SK-N-MC (cell line): ENCODE measurements around the gene SRRM1.
"Not testable (repeated sequence)": the region's sequence is repeated elsewhere in the genome, so short reads cannot be mapped to it uniquely, and the experiment has no call there.

ENCODE experiments used
- DNase-seq: peaks from one replicate; pipeline ENCODE4 v3.0.0-alpha.2; 2011; ENCODE audit warnings: low read depth, low spot score
- H3K27ac ChIP-seq: fragments of 200-600 bp; sonication (generic); 2 replicates; pipeline ENCODE4 v1.5.1; 2016; ENCODE audit warnings: mixed run types
- H3K36me3 ChIP-seq: fragments of 200-600 bp; sonication (generic); 2 replicates; pipeline ENCODE4 v1.6.1; 2017; ENCODE audit warnings: antibody characterized with exemption, low read length, mixed read lengths; ENCODE audit not compliant: insufficient read depth
- H3K4me3 ChIP-seq: fragments of 200-600 bp; sonication (generic); 2 replicates; pipeline ENCODE4 v1.5.1; 2016
- H3K9ac ChIP-seq: fragments of 200-600 bp; sonication (generic); 2 replicates; pipeline ENCODE4 v1.8.0; 2017; ENCODE audit warnings: mixed run types, mixed read lengths; ENCODE audit not compliant: insufficient read length
- H3K9me3 ChIP-seq: fragments of 200-600 bp; sonication (generic); 2 replicates; pipeline ENCODE4 v1.6.1; 2017; ENCODE audit warnings: low read depth, mild to moderate bottlenecking, antibody characterized with exemption, low read length, moderate library complexity, mixed read lengths
- EZH2 ChIP-seq: fragments of 200-600 bp; sonication (generic); IDR thresholded peaks from one replicate; pipeline ENCODE4 v1.6.1; 2017; ENCODE audit warnings: antibody characterized with exemption
- FOXP2 ChIP-seq: optimal IDR thresholded peaks from 2 replicates; pipeline ENCODE3; 2011; ENCODE audit warnings: mild to moderate bottlenecking, moderate library complexity; ENCODE audit not compliant: insufficient read depth; ENCODE audit errors: extremely low read length, control extremely low read depth
- POLR2AphosphoS5 ChIP-seq: IDR thresholded peaks from 2 replicates; pipeline ENCODE4 v1.6.1; 2012; ENCODE audit warnings: mild to moderate bottlenecking, low read depth, low read length, borderline replicate concordance

The SRRM1 gene

GRCh38 chr1:24673341-24673740 lies 30.2 kb downstream of the SRRM1 start:
- Histone ChIP-seq H3K9me3 (no peaks in the 10 kb centered on the region), H3K9ac (no peak overlapping the region), H3K4me3 (no peak overlapping the region), H3K36me3 (peaks cover 92% of the 10 kb centered on the region), H3K27ac (peak overlapping the region; percentile 67; the same call in 1 of the 2 replicates)
- TF ChIP-seq POLR2AphosphoS5 (no peak), EZH2 (no peak), FOXP2 (no peak)
- DNase-seq, result no peak

- not testable (repeated sequence) for H3K9ac ChIP-seq, H3K27ac ChIP-seq, H3K4me3 ChIP-seq, DNase-seq, H3K9me3 ChIP-seq
- peaks cover 45% of the 10 kb centered on the region for H3K36me3 ChIP-seq
These were observed 35.3 kb downstream of the SRRM1 start for GRCh38 chr1:24678421-24678820.

DNA sequence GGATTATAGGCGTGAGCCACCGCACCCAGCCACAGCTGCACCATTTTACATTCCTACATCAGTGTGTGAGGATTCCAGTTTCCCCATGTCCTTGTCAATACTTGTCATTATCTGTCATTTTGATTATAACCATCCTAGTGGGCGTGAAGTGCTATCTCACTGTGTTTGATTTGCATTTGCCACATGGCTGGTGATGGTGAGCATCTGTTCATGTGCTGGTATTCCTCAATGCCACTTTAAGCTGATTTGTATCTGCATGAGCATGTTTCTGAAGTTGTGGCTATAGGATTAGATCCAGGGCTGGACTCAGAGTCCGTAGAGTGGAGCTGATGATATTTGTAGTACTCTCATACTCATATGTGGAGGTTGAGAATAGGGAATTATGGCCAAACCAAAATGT lies 36.6 kb downstream of the SRRM1 start:
- no peak overlapping the region for H3K9ac ChIP-seq
- peaks cover 32% of the 10 kb centered on the region for H3K36me3 ChIP-seq
- no peak overlapping the region for H3K4me3 ChIP-seq
- no peak for TF ChIP-seq POLR2AphosphoS5
- no peak for TF ChIP-seq EZH2
- no peak for TF ChIP-seq FOXP2
- H3K27ac ChIP-seq, result no peak overlapping the region
- DNase-seq, result no peak
- H3K9me3 ChIP-seq, result no peaks in the 10 kb centered on the region

GRCh38 chr1:24683713-24684162 lies 40.6 kb downstream of the SRRM1 start:
- H3K4me3 ChIP-seq, result no peak overlapping the region
- H3K36me3 ChIP-seq, result no peaks in the 10 kb centered on the region; the same call in 1 of the 2 replicates
- no peak for DNase-seq
- no peak overlapping the region for H3K9ac ChIP-seq
- TF ChIP-seq POLR2AphosphoS5 (no peak), FOXP2 (no peak), EZH2 (no peak)
- H3K27ac ChIP-seq, result no peak overlapping the region
- H3K9me3 ChIP-seq, result no peaks in the 10 kb centered on the region

GRCh38 chr1:24688033-24688432 lies 44.9 kb downstream of the SRRM1 start:
- H3K9me3 ChIP-seq, result no peaks in the 10 kb centered on the region
- no peak for TF ChIP-seq FOXP2
- no peak for TF ChIP-seq EZH2
- TF ChIP-seq POLR2AphosphoS5, result no peak
- no peak for DNase-seq
- no peak overlapping the region for H3K9ac ChIP-seq
- no peaks in the 10 kb centered on the region for H3K36me3 ChIP-seq
- H3K27ac ChIP-seq, result no peak overlapping the region
- no peak overlapping the region for H3K4me3 ChIP-seq

DNA sequence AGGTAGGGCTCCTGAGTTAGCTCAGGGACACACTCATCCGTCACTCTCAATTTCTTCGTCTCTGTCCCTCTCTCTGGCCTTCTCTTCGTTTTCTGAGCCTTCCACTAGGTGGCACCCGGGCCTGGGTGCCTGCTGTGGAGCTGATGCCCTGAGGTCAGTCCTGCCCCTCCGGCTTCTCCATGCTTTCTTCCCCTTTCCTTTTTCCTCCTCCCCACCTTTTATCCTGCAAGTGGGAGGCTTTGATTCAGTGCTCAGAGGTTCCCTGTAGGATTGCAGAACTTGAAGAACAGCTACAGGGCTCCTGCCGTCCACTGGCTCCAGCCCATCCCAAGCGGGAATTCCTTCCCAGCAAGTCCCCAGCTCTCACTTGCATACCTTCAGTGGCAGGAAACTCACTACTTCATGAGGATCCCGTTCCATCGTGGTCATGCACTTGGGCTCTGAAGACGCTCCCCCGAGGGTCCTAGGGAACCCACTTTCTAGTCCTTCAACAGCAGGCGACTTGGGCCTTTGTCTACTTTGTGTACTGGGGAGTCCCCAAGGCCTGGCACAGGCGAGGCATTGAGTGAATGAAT lies 45.6 kb downstream of the SRRM1 start:
- TF ChIP-seq POLR2AphosphoS5 (no peak), FOXP2 (peak; percentile 41), EZH2 (no peak)
- Histone ChIP-seq H3K4me3 (no peak overlapping the region), H3K9me3 (no peaks in the 10 kb centered on the region), H3K36me3 (no peaks in the 10 kb centered on the region), H3K9ac (no peak overlapping the region), H3K27ac (no peak overlapping the region)
- DNase-seq, result no peak

- Histone ChIP-seq H3K9ac (no peak overlapping the region), H3K9me3 (no peaks in the 10 kb centered on the region), H3K36me3 (no peaks in the 10 kb centered on the region), H3K27ac (no peak overlapping the region), H3K4me3 (no peak overlapping the region)
- no peak for TF ChIP-seq EZH2
- no peak for TF ChIP-seq FOXP2
- TF ChIP-seq POLR2AphosphoS5, result no peak
- no peak for DNase-seq
These were observed 47.9 kb downstream of the SRRM1 start for GRCh38 chr1:24691051-24691450.

GRCh38 chr1:24692351-24692980 lies 49.4 kb downstream of the SRRM1 start:
- no peak for TF ChIP-seq POLR2AphosphoS5
- no peak for TF ChIP-seq EZH2
- no peak for TF ChIP-seq FOXP2
- Histone ChIP-seq H3K27ac (no peak overlapping the region), H3K4me3 (no peak overlapping the region), H3K9ac (no peak overlapping the region), H3K9me3 (no peaks in the 10 kb centered on the region), H3K36me3 (no peaks in the 10 kb centered on the region)
- DNase-seq, result no peak

DNA sequence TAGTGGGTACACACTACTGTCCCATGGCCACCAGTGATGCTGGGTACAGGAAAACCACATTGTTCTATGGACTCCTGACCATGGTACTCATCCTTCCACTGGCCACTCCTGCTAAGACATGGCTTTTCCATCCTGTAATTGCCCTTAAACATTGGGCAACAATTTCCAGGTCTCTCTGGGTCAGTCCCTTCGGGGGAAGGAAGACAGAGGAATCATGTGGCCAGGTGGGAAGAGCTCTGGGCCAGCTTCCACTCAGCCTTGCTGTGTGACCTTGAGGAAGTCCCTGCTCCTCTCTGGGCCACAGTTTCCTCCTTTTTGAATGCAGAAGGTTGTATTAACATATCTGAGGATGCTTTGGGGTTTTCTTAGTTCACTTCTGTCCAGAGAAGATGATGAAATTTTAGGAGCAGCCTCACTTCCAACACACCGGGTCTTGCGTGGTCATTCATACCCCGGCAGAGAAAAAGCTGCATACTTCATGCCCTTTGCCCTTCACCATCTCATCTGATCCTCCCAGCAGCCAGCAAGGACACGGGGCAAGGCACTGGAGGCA lies 50.8 kb downstream of the SRRM1 start:
- H3K27ac ChIP-seq, result no peak overlapping the region
- H3K4me3 ChIP-seq, result no peak overlapping the region

More for the DNA sequence above, 50.8 kb downstream of the SRRM1 start:
- DNase-seq, result no peak
- Histone ChIP-seq H3K36me3 (no peaks in the 10 kb centered on the region), H3K9me3 (no peaks in the 10 kb centered on the region), H3K9ac (no peak overlapping the region)
- TF ChIP-seq FOXP2 (peak; percentile 13), POLR2AphosphoS5 (no peak), EZH2 (no peak)
